Fibroblast of pulmonary artery (primary cell): Measurements from ENCODE around the gene KCNQ2.

Experiments used
- DNase-seq: peaks from one replicate; pipeline ENCODE4 v3.0.0-alpha.2; 2010; ENCODE audit warnings: low read depth
- H3K4me3 ChIP-seq: replicated peaks from 2 replicates; pipeline ENCODE4 v1.5.1; 2011; ENCODE audit warnings: low read depth, mild to moderate bottlenecking, control low read depth, low read length, moderate library complexity
- CTCF ChIP-seq: IDR thresholded peaks from 2 replicates; pipeline ENCODE4 v1.5.1; 2011; ENCODE audit warnings: mild to moderate bottlenecking, control low read depth, low read length, inconsistent platforms; ENCODE audit errors: missing control alignments

The KCNQ2 gene

GRCh38 chr20:63406617-63407245, 65.7 kb downstream of the KCNQ2 start:
- DNase-seq: no peak
- TF ChIP-seq CTCF: no peak
- H3K4me3 ChIP-seq: no peak overlapping the region

- no peak overlapping the region for H3K4me3 ChIP-seq
- TF ChIP-seq CTCF: no peak
- no peak for DNase-seq
Measured at GRCh38 chr20:63406011-63406410, 66.4 kb downstream of the KCNQ2 start.

- no peak for TF ChIP-seq CTCF
- no peak for DNase-seq
- H3K4me3 ChIP-seq: no peak overlapping the region
Measured at GRCh38 chr20:63405102-63405730, 67.2 kb downstream of the KCNQ2 start.

- TF ChIP-seq CTCF: no peak
- no peak overlapping the region for H3K4me3 ChIP-seq
- DNase-seq: no peak
Measured at GRCh38 chr20:63404129-63405085, 68.0 kb downstream of the KCNQ2 start.

GRCh38 chr20:63403403-63404105, 68.9 kb downstream of the KCNQ2 start:
- H3K4me3 ChIP-seq: no peak overlapping the region
- no peak for TF ChIP-seq CTCF
- DNase-seq: no peak

- TF ChIP-seq CTCF: no peak
- H3K4me3 ChIP-seq: no peak overlapping the region
- DNase-seq: no peak
Measured at GRCh38 chr20:63402860-63403220, 69.6 kb downstream of the KCNQ2 start.
